AG20443 (cell line): Measurements from ENCODE around the gene LYPD3.

Experiments used
- DNase-seq: peaks from one replicate; pipeline ENCODE4 v3.0.0; 2012; ENCODE audit warnings: low spot score, mixed read lengths

Gene LYPD3

DNA sequence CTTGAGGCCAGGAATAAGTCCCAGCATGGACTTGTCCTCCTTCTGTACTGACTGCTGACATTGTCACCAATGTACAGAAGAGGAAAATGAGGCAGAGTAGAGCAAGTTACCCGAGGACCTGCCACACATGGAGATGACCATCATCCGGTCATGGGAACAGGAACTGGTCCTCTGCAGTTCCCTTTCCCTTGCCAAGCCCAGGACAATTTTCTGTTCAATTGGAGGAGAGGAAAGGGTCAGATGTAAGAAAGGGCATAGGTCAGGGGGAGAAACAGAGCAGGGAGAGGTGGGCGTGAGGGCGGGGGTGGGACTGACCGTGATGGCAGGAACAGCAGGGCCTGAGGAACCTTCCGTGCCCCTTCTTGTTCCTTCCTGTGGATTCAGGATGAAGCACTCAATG, 20.5 kb upstream of the LYPD3 start:
- no peak for DNase-seq

DNA sequence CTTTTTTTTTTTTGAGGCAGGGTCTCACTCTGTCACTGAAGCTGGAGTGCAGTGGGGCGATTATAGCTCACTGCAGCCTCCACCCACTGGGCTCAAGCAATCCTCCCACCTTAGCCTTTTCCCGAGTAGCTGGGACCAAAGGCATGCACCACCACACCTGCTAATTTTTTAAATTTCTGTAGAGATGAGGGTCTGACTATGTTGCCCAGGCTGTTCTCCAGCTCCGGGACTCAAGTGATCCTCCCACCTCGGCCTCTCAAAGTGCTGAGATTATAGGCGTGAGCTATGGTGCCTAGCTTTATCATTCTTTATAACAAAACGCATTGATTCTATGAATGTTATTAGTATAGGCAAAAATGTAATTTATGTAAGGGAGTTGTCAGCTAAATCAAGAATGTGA, 17.9 kb upstream of the LYPD3 start:
- DNase-seq: no peak

DNA sequence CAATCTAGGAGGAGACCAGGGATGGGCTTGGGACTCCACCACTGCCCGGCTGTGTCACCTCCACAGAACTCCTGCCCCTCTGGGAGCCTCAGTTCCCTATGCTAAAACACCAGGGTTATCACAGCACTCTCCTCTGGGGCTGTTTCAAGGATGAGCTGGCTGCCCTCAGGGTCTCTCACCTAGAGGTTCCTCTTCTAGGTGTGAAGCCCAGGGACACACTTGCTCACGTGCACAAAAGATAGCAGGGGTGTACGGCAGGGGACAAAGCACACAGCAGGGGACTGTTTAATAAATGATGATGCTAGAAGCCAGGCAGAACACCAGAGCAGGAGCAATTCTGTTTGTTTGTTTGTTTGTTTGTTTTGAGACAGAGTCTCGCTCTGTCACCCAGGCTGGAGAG, 16.8 kb upstream of the LYPD3 start:
- DNase-seq: no peak

DNA sequence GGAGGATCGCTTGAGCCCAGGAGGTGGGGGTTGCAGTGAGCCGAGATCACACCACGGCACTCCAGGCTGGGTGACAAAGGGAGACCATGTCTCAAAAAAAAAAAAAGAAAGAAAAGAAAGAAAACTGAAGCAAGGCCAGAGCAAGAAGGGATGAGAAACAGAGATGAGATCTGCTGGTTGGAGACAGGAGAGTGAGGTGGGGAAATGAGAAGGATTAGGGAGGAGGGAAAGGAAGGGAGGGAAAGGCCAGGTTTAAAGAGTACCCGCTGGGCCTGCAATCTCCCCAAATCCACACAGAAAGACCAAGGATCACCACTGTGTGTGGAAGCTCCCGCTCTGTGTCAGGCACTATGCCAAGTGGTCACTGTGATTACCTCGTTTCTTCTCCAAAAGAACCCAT, 16.3 kb upstream of the LYPD3 start:
- DNase-seq: no peak

DNA sequence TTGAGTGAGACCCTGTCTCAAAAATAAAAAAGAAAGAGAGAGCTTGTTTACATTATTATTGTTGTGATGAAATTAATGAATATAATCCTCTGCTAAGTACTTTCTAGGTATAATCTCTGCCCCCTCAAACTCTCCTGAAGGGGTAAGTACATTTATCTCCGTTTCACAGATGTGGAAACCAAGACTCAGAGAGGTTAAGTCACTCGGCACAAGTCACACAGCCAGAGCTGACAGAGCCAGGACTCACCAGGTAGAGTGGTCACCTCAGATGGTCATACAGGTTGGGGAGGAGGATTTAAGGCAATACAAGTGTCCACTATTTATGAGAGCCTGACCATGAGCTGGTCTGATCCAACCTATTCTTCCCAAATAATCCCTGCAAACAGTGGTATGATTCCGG, 15.2 kb upstream of the LYPD3 start:
- DNase-seq: no peak

DNA sequence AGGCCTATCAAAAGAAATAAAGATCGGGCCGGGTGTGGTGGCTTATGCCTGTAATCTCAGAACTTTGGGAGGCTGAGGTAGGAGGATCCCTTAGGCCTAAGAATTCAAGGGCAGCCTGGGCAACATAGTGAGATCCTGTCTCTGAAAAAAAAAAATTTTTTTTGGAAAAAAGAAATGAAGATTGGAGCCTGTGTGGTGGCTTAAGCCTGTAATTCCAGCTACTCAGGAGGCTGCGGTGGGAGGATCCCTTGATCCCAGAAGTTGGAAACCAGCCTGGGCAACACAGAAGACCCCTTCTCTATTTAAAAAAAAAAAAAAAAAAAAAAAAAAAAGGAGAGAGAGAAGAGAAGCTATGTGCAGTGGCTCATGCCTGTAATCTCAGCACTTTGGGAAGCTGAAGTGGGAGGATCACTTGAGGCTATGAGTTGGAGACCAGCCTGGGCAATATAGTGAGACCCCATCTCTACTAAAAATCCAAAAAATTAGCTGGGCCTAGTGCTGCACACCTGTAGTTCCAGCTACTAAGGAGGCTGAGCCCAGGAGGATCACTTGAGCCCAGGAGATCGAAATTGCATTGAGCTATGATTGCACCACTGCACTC, 14.7 kb upstream of the LYPD3 start:
- no peak for DNase-seq

DNA sequence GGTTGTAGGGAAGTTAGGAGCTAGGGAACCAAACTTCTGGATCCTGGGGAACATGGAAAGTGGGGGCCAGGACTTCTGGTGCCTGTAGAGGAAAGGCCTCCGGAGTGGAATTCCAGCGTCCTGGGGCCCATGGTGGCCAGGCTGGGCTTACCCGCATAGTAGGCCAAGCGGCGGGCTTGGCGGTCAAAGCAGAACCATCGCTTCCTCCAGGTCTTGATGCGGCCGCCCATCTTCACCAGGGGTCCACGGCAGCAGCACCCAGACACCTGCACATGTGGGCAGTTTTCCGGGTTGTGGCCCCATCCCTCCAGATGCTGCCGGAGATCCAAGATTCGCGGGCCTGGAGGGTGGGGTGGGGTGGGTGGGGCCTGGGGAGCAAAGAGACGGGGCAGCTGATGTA, 13.8 kb upstream of the LYPD3 start:
- DNase-seq: no peak

DNA sequence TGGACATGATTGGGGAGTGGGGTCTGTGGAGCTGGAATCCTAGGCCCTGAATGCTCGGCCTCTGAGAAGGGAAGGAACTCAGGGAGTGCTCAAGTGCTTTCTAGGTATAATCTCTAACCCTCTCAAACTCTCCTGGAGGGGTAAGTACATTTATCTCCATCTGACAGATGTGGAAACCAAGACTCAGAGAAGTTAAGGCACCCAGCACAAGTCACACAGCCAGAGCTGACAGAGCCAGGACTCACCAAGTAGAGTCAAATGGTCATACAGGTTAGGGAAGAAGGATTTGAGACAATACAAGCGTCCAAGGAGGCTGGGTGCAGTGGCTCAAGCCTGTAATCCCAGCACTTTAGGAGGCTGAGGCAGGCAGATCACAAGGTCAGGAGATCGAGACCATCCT, 12.9 kb upstream of the LYPD3 start:
- DNase-seq: no peak

DNA sequence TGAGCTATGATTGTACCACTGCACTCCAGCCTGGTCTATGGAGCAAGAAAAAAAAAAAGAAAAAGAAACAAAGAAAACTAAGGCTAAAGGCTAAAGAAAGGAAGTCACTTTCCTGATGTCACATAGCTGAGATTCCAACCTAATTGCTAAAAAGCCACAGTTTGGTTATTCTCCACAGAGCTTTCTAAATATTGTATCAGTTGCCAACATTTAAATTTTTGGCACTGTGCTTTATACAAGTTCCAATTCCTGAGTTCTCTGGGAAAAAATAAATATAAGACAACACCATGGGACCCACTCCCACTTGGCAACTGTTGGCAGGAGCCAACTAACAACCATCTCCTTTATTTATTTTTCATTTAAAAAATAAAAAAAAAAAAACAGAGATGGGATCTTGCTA, 11.2 kb upstream of the LYPD3 start:
- peak; percentile 75 for DNase-seq

DNA sequence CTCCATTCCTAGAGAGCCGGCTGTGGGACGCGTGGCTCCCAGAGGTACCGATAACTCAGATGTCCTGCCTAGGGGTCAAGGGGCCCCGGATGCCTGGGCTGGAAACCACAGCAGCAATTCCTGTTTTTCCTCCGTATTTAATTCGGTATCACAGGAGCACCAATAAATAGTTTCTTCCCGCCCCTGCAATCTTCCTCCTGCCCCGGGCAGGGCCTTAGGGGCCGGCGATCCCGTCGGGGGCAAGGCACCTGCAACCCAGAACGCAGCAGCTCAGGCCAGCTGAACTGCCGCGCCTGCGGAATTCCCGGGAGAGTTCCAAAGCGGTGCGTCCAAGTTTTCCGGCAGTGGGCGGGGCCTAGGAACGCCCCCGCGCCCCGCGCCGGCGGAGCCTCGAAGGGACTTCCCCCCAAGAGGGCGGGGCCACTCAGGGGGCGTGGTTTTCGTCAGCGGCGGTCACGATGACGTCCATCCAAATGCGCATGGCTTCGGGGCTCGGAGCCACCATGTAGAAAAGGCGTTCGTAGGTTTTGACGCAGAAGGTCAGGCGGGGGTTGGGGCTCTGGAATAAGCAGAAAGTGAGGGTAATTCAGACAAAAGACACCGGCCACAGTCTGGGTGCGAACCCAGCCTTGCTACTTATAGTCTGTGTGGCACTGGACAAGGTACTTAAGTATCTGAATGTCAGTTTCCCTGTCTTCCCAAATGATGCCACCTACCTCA, 9.7 kb upstream of the LYPD3 start:
- peak; percentile 96 for DNase-seq

DNA sequence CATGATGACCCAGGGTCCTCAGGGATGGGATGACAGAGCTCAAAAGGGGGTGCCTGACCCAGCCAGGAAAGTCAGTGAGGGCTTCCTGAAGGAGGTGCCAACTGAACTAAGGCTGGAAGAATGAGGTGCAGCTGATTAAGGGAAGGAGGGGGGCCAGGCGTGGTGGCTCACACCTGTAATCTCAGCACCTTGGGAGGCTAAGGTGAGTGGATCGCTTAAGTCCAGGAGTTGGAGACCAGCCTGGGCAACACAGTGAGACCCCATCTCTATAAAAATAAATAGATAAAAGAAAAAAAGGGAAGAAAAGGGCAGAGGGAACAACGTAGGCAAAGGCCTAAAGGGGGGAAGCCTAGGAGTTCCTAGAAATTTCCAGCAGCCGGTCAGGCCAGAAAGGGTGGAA, 9.1 kb upstream of the LYPD3 start:
- no peak for DNase-seq

DNA sequence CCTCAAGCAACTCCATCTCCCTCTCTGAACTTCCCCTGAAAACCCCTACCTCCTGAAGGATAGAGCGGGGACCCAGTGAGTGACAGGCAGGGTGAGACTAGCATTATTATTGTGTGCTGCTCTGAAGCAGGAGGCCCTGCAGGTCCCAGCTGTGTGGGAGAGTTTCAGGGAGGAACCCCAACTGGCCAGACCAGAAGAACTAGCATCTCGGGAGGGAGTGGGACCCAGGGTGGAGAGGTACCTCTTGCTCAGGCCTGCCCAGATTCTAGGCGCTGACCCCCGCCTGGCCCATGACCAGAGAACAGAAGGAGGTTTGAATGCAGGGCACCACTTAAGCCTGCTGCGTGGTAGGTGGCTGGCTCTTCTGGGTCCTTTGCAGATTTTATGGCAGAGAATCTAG, 5.7 kb upstream of the LYPD3 start:
- no peak for DNase-seq

DNA sequence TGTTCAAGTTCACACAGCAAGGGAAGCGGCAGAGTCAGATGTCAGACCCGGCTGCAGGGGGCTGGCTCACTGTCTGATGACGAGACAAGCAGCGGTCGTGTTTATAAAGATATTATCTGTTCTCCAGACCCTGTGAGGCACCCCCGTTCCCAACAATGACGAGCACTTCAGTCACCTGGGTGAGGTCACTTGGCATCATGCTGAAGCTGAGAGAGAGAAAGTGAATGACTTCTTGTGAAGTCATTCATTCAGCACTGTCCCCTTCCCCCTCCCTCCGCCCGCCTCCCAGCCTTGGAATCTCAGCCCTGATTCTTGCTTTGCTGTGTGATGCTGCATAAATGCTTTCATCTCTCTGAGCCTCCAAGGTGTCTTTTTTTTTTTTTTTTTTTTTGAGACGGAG, 4.9 kb upstream of the LYPD3 start:
- peak; percentile 27 for DNase-seq

DNA sequence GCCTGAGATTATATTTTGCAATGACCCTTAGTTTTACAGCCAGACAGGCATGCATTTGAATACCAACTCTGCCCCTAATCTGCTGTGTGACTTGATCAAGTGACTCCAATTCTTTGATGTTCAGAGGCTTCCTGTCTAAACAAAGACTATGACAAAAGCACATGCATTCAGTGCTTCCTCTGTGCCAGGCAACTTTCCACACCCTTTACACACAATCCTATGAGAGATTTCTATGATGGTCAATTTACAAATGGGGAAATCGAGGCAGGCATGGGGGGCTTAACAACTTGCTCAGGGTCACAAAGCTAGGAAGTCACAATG, 3.7 kb upstream of the LYPD3 start:
- DNase-seq: no peak

DNA sequence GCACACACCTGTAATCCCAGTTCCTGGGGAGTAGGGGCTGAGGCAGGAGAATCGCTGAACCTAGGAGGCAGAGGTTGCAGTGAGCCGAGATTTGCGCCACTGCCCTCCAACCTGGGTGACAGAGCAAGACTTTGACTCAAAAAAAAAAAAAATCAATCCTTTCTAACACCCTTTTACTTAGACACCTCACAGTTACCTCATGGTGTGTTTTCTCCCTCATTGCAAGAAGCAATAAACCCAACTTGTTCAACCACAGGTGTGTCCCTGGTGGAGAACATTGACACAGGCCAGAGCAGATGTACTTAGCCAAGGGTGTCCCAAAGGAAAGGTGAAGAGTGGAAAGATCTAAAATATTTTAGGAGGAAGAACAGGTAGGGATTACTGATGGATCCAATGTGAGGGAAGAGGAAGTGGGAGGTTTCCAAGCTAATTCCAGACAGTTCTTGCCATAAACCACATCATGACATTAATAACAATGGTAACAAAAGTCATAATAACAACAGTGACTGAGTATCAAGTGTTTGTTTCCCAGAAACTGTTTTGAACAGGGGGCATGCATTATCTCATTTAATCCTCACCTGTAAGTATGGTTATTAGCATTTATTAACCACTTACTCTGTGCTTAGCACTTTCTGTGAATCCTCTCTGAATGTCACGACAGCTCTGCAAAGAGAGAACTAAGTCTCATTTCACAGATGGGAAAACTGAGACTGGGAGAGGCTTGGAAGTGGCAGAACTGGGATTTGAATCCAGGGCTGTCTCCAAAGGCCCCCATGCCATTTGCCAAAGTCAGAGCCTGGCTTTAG, 3.1 kb upstream of the LYPD3 start:
- no peak for DNase-seq

DNA sequence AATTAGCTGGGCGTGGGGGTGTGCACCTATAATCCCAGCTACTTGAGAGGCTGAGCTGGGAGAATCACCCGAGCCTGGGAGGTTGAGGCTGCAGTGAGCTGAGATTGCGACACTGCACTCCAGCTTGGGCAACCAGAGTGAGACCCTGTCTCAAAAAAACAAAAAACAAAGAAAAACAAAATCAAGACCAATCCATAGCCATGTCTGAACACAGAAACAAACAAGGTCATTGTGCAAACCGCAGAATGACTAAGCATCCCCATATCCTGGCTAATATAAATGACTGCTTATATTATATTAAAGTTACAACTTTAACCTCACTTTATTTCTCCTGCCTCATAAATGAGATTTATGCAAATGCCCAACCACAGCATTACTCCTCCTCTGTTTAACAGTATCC, 2.3 kb upstream of the LYPD3 start:
- DNase-seq: no peak

DNA sequence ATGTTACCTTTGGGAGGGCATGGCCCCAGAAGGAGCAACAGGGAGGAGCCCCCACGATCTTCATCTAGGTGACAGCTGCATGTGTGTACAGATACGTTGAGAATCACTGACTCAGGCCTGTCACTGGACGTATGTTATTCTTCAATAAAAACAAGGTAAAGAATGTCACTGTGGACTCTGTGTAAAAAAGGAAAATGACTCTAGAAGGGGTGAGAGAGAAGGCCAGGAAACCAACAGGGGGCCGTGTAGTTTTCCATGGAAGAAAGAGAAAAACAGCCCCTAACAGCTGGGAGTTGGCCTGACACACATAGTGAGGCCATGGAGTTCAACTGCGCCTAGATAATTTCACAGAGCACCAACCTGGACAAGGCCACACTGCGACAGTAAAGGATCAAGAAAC, 1.9 kb upstream of the LYPD3 start:
- no peak for DNase-seq

DNA sequence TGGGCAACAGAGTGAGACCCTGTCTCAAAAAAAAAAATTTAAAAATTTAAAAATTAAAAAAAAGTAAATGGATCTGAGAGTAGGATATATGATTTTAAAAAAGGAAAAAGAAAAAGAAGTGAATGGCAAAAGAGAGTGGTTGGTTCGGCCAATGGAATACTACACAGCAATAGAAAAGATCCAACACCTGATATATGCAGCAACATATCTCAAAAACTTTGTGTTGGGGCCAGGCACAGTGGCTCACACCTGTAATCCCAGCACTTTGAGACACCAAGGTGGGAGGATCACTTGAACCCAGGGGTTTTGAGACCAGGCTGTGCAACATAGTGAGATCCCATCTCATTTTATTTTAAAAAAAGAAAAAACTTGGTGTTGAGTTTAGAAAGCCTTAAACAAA, 1.4 kb upstream of the LYPD3 start:
- no peak for DNase-seq

DNA sequence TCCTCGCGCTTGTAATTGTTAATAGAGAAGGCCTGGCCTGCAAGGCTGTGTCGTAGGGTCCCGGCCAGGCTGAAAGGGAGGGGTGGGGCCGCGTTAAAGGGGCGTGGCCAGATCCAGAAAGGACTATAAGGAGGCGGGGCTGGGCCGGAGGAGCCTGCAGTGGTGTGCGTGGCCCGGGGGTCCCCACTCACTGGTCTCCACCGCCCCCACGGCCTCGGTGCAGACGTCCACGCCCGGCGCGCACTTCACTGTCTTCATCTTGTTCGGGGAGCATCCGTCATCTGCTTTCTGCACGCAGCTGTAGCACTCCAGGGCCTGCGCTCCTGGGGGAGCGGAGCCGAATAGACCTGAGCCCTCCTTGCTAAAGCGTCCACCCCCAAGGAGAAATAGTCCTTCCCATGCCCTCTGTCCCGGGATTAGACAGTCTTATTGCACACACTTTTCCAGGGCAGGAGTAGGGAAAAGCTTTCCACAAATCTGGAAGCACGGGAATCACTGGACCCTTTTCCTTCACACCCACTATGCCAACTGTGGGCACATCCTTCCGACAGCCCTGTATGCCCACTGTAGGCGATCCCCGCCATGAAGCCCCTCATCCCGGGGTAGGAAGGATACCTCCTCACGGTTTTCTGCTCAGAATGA, 1.2 kb downstream of the LYPD3 start:
- no peak for DNase-seq

DNA sequence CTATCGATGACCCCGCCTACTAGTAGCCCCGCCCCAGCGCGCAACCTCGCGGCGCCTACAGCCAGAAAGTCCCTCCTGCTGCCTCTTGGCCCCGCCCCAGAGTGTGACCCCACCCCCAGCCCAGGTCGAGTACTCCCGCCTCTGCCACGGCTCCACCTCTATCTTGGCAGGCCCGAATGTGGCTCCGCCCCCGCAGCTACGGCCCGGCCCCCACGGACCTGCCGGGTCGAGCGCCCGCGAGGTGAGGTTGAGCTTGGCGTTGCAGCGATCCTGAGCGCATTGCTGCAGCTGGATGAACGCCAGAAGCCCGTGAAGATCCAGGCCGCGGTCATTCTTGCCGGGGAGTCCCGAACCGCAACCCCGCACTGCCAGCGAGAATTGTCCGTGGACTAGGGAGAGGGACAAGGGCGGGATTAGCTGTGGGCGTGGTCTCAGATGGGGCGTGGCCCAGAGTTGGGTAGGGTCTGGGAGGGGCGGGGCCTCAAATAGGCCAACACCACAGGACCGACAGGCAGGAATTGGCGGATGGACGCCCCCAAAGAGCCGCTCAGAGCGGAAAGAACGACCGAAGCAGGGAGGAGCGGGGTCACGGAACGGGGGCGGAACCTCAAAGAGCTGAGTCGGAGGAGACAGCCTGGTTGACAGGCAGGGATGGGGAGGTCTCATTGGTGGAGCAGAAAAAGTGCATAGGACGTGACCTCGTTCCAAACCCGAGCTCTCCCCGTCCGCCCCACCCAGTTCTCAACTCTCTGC, 1.9 kb downstream of the LYPD3 start:
- peak; percentile 98 for DNase-seq

DNA sequence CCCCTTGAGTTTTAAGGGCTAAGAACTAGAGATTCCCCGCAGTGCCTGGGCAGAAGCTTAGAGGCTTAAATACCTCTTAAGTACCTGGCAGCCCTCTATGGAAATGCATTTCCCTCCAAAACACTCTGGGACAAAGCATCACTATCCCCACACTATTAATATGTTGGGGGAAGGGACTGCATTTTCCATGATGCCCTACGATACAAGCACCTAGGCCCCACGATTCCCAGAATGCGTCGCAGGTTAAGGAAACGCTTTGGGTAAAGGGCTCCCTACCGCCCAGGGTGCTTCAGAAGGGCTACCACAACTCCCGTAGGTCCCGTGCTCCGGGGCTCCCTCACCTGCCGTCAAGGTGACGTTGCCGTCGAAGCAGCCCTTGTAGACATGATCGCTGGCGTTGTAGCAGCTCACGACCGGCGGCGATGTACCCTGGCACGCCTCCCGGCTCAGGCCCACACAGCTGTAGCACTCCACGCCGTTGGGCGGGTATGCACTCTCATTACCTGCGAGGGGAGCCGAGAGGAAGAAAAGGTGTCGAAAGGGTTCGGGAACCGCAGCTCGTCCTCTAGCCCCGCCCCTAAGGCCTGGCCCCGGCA, 2.5 kb downstream of the LYPD3 start:
- DNase-seq: no peak

DNA sequence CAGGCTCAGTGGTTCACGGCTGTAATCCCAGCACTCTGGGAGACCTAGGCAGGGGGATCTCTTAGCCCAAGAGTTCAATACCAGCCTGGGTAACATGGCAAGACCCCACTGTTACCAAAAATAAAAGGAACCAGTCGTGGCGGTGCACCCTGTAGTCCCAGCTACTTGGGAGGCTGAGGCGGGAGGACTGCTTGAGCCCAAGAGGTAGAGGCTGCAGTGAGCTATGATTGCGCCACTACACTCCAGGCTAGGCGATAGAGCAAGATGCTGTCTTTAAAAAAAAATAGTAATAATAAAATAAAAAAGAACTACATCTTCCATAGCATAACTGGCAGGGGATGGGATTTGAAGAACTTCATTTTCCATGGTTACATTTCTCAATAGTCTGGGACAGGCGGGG, 3.0 kb downstream of the LYPD3 start:
- no peak for DNase-seq
